DMS114 treated with DMSO at 0.1 percent for 48 hours (cell line): Measurements from ENCODE around the gene SUPV3L1.
A peak's percentile ranks its signal among the peaks of the same experiment; 100 is the strongest.
"Not testable (repeated sequence)": the region's sequence is repeated elsewhere in the genome, so short reads cannot be mapped to it uniquely, and the experiment has no call there.

Experiments used
- DNase-seq: peaks from one replicate; lab custom pipeline; 2025; ENCODE audit not compliant: unreplicated experiment; lab: John Stamatoyannopoulos, UW

SUPV3L1 gene

DNA sequence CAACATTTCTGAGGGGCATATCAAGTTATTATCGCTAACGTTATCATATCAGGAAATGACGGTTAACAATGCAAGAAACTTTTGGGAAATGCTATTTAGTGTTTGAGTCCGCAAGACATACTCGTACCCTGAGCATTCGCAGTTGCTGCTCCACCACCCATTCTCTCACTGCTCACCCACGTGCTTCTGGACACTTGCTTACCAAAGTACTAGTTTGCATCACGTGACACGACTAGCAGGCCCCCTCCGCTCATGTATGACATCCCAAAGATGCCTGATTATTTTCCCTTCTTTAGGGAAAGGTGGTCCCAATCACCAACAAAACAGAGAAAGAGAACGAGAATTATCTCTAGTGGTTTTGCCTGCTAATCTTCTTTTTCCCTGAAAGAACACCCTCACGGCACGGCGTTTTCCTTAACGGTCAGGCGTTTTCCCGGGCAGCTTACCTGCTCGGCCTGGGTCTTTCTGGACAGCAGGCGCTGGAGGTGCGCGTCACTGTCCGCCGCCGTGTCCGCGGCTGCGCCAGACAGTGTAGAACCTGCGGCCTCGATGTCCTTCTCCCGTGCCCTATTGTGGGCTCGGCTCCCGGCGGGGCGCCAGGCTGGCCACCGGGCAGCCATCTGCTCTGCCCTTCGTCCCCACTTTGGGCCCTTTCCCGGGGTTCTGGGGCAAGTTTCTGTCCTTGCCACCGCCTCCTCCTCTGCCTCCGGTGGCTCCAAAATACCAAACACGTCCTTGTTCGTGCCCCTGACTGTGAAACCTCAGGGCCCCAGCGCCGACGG lies at the start of gene SUPV3L1:
TSS of gene SUPV3L1 (plus strand) at position 492 of the 782 bp plus-strand sequence. CDS start at position 550, 58 bp downstream.
- peak; percentile 98 for DNase-seq

DNA sequence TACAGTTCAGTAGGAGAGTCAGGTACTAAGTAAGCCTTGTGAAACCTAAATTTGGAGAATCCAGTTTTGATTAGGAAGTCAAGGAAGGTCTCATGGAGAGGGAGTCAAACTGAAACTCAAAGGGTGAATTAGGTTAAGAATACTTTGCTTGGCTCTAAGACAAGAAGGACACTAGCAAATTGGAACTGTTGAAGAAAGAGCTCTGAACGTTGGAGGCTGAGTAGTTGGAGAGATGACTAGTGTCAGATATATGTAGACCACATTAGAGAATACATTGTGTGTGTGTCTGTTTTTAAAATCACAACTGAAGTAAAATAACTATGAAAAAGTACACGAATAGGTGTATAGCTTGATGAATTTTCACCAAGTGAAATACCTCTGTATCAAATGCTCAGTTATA lies 49.8 kb upstream of the SUPV3L1 start:
- DNase-seq, result no peak

DNA sequence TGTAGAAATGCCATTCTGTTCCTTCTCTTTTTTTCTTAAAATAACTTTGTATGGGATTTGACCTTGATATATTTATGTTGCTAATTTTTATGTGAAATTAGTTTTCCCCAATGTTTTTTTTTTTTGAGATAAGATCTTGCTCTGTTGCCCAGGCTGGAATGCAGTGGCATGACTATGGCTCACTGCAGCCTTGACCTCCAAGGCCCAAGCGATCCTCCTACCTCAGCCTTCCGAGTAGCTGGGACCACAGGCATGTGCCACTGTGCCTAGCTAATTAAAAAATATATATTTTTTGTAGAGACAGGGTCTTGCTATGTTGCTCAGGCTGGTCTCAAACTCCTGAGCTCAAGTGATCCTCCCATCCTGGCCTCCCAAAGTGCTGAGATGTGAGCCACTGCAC lies 40.1 kb upstream of the SUPV3L1 start:
- no peak for DNase-seq

DNA sequence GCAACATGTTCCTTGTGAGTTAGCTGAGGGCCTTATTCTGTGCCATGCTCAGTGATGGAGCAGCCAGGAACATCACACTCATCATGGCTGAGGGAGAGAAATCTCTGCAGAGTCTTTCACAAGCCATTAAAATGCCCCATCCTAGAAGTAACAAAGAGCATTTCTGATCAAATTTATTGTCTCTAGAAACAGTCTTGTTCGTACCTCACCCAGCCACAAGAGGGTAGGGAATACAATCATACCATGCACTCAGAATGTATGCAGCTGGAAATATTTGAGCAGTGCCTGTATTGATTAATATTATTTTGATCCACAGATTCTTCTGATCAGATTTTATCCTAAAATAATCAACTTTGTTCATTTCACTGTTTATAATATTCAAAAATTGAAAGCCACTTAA lies 38.7 kb upstream of the SUPV3L1 start:
- DNase-seq, result no peak

DNA sequence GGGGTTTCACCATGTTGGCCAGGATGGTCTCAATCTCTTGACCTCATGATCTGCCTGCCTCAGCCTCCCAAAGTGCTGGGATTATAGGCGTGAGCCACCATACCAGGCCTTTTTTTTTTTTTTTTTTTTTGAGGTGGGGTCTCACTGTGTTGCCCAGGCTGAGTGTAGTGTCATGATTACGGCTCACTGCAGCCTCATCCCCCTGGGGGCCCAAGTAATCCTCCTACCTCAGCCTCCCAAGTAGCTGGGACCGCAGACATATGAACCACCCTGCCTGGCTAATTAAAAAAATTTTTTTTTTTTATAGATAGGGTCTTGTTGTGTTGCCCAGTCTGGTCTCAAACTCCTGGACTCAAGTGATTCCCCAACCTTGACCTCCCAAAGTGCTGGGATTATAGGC lies 38.0 kb upstream of the SUPV3L1 start:
- not testable (repeated sequence) for DNase-seq

DNA sequence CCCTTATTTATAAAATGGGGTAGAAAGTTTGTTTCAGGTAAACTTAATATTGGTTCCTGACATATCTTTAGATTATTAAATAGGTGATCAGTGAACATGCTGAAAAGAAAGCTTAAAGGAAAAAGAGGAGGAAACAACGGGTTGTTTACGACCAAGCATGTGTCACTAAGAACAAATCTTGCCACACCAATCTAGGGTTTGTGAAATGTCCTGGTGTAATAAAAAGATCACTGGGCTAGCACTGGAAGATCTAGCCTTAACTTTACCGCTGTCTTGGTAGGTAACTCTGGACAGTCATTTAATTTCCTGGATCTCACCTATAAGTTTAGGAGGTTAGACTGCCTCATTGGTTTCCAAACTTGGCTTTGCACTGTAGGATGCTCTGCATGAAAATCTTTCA lies 37.1 kb upstream of the SUPV3L1 start:
- no peak for DNase-seq

DNA sequence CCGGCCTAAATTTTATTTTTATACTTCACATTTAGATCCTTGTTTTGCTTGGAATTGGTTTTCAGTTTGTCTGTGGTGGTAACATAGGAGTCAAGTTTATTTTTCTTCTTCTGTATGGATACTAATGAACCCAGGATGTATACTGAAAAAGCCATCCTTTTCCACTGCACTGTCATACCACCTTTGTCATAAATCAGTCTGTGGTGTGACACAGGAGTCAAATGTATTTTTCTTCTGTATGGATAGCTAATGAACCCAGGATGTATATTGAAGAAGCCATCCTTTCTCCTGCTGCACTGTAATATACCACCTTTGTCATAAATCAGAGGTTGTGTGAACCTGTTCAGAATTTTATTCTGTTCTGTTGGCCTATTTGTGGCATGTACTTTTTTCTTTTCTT lies 34.7 kb upstream of the SUPV3L1 start:
- DNase-seq, result no peak

DNA sequence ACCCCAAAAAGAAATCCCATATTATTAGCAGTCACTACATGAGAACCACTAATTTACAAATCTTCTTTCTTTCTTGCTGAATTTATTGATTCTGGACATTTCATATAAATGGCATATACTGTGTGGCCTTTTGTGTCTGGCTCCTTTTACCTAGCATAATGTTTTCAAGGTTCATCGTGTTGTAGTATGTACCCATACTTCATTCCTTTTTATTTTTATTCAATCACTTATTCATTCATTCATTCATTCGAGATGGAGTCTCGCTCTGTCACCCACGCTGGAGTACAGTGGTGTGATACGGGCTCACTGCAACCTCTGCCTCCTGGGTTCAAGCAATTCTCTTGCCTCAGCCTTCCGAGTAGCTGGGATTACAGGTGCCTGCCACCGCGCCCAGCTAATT lies 34.2 kb upstream of the SUPV3L1 start:
- DNase-seq, result no peak

DNA sequence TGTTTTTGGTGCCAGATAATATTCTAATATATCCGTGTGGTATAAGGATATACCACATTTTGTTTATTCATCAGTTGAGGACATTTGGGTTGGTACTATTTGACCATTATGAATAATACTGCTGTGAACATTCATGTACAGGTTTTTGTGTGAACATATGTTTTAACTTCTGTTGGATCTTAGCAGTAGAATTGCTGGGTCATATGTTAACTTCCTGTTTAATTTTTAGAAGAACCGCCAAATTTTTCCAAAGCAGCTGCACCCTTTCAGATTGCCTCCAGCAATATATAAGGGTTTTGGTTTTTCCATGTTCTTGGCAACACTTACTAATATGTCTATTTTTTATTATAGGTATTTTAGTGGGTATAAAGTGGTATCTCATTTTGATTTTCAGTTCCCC lies 33.3 kb upstream of the SUPV3L1 start:
- DNase-seq, result no peak

DNA sequence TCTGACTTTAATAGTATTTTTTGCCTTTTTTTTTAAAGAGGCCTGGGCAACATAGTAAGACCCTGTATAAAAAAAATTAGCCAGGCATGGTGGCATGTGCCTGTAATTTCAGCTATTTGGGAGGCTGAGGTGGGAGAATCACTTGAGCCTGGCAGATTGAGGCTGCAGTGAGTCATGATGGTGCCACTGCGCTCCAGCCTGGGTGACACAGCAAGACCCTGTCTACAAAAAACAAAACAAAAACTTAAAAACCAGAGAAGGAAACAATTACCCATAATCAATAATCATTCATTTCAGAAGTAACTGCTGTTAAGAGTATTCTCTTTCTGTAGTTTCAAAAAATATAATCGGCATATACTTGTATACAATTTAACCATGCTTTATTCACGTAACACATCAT lies 28.1 kb upstream of the SUPV3L1 start:
- no peak for DNase-seq

DNA sequence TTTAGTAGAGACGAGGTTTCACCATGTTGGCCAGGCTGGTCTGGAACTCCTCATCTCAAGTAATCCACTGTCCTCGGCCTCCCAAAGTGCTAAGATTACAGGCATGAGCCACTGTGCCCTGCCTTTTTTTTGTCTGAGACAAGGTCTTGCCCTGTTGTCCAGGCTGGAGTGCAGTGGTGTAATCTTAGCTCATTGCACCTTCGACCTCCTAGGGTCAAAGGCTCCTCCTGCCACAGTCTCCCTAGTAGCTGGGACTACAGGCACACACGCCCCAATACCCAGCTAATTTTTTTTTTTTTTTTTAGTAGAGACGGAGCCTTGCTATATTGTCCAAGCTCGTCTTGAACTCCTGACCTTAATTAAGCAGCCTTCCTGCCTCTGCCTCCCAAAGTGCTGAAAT lies 26.8 kb upstream of the SUPV3L1 start:
- DNase-seq, result no peak

DNA sequence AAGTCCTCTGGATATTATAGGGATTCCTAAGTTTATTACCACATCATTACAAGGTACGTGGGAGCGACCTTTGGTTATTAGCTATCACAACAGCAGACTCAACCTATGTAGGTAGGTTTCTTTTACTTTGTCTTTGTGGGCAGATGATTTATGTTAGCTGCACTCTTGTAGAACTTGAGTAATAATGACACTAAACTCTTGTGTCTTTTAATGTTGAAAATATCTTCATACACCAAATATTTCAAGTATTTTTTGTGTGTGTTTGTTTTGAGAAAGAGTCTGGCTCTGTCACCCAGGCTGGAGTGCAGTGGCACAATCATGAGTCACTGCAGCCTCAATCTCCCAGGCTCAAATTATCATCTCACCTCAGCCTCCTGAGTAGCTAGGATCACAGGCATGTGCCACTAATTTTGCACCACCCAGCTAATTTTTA lies 19.2 kb upstream of the SUPV3L1 start:
- no peak for DNase-seq

DNA sequence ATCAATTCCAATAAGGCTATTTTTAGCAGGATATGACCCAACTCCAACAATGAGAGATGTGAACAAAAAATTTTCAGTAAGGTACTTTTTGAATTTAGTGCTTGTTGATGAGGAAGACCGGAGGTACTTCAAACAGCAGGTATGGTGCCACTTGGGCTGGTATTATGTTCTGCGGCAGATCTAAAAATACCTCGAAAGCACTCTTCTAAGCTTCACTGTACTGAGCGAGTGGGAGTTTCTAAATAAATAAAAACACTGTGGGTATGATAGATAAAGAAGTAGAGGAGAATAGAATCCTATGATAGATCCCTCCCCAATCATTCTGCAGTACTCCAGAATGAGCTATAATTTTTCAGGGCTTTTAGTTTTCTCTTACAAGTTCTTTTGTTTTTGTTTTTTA lies 11.5 kb upstream of the SUPV3L1 start:
- DNase-seq, result no peak

DNA sequence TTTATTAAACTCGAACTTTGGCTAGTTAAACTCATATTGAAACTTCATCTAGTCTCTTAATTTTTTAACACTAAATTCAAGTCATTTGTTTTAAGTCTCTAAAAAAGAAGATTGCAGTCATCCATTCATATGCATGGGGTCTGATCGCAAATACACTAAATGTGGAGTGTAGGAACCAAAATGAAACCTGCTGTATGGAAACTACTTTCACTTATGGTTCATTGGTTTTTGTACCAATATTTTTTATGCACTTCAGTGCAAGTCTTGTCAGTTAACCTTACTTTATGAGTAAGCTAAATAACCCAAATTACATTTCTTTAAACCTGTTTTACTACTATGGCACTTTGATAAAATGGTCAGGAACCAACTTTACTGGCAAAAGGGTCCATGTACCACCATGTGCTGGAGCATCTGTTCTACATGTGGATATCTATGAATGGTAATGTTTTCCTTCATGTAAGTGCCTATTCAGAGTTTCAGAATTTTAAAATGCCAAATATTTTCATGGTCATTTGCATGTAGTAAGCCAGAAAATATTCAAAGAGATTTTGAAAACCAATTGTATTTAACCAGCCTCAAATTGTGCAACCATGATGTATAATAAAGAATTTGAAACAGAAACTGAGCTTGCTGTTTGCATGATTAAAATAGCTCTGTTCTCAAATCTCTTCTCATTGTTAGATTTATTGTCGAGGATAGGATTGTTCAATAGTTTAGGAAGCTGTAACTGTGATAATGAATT lies 7.6 kb upstream of the SUPV3L1 start:
- no peak for DNase-seq

DNA sequence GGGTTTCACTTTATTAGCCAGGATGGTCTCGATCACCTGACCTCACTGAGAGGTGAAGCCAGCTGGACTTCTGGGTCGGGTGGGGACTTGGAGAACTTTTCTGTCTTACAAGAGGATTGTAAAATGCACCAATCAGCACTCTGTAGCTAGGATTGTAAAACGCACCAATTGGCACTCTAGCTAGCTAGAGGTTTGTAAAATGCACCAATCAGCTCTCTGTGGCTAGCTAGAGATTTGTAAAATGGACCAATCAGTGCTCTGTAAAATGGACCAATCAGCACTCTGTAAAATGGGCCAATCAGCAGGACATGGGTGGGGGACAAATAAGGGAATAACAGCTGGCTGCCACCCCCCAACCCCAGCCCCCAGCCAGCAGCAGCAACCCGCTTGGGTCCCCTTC lies 4.7 kb upstream of the SUPV3L1 start:
- DNase-seq, result not testable (repeated sequence)

DNA sequence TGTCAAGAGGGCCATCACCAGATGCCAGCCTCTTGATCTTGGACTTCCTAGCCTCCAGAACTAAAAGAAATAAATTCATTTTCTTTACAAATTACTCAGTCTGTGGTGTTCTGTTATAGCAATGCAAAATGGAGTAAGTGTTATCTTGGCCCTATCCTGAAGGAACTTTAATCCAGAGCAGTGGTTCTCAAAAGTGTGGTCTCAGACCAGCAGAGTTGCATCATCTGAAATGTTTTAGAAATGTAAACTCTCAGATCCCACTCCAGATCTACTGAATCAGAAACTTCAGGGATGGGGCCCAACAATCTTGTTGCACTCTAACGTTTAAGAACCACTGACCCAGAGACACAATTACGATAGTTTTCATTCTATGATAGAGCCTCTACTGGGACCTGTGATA lies 3.2 kb upstream of the SUPV3L1 start:
- no peak for DNase-seq

DNA sequence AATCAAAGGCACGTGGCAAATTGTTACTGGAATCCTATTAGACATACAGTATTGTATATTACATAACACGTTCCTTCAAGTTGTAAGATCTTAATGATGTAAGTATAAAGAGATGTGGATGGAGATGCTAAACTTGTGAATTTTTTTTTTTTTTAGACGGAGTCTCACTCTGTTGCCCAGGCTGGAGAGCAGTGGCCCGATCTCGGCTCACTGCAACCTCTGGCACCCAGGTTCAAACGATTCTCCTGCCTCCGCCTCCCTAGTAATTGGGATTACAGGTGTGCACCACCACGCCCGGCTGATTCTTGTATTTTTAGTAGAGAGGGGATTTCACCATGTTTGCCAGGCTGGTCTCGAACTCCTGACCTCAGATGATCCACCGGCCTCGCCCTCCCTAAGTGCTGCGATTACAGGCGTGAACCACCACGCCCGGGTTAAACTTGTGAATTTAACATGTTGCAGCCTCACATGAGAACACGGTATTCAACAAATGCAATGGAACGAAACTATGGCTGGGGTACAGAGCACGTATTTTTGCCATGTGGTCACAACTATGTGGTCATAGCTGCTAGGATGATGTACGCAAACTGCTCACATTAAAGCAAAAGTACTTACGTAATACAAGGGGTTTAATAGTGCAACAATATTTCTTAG lies 818 bp upstream of the SUPV3L1 start:
- peak; percentile 91 for DNase-seq

DNA sequence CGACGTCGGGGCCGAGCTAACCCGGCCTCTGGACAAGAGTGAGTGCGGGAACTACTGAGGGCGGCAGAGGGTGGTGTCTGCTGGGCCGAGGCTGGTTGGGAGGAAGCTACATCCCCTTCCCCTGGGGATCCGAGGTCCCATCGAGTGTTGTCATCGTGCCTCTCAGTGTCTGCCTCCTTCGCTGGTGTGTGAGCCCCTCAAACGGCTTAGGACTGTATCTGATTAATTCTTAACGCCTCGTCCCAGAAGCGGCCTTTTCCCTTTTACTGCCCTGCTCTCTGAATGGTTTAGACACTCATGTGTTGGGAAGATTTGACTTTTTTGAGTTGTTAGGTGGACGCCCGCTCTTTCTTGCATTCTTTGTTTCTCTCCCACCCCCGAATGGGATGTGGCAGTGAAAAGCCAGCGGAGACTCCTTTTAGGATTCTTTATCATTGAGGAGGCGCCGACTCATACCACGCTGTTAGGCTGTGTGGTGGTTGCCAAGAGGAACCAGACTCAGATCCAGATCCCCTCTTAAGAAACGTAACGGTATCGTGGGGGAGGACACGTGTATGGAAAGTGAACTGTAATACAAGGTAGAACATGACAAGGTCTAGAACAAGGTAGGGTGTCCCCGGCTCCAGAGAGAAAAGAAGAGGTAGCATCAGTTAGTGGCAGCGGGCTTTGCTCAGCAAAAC lies 631 bp downstream of the SUPV3L1 start:
- no peak for DNase-seq

DNA sequence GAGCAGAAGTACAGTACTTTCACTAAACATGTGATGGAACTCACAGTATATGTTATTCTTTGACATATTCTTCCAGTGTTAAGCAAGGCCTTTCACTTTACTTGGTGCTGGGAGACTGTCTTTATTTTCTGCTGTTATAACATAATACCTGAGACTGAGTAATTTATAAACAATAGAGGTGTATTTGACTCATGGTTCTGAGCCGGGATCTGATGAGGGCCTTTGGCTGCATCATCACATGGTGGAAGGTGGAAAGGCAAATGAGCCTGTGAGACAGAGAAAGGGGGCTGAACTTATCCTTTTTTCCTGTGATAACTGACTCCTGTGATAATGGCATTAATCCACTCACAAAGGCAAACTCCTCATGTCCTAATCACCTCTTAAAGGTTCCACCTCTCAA lies 1.4 kb downstream of the SUPV3L1 start:
- no peak for DNase-seq

DNA sequence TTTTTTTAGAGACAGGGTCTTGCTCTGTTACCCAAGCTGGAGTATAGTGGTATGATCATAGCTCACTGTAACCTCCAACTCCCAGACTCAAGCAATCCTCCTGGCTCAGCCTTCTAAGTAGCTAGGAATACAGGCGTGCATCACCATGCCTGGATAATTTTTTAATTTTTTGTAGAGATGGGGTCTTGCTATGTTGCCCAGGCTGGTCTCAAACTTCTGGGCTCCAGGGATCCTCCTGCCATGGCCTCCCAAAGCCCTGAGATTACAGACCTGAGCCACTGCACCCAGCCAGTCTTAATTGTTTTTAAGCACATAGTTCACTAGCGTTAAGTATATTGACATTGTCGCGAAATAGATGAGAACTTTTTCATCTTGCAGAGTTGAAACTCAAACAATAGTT lies 2.0 kb downstream of the SUPV3L1 start:
- no peak for DNase-seq

DNA sequence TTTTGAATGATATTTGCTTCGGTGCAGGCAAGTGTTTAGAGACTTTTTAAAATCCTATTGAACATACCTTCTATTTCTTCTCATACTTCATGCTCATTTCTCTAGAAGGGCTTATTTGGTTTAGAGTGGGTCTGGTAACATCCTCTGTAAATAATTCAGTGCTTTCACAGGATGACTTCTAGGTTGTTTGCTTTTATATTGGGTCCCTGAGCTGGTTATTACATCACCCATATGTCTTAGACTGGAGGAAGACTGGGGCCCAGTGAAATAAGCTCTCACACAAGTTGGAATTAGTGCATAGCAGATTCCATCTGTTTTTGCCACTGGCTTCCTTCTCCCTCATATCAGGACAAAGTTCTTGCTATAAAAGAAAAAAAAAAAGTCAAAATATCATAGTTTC lies 6.5 kb downstream of the SUPV3L1 start:
- DNase-seq, result no peak
